ENCODE measurements around the gene MRGPRX4. TPM values are rescaled to one million over a fixed set of nuclear protein-coding genes. Genes with fewer than 3 reads are reported as not detected.

The MRGPRX4 gene
- total RNA-seq, 1 experiment from 2014 or later = not detected

DNA sequence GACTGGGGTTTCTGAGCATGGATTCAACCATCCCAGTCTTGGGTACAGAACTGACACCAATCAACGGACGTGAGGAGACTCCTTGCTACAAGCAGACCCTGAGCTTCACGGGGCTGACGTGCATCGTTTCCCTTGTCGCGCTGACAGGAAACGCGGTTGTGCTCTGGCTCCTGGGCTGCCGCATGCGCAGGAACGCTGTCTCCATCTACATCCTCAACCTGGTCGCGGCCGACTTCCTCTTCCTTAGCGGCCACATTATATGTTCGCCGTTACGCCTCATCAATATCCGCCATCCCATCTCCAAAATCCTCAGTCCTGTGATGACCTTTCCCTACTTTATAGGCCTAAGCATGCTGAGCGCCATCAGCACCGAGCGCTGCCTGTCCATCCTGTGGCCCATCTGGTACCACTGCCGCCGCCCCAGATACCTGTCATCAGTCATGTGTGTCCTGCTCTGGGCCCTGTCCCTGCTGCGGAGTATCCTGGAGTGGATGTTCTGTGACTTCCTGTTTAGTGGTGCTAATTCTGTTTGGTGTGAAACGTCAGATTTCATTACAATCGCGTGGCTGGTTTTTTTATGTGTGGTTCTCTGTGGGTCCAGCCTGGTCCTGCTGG lies 35.3 kb upstream of the MRGPRX4 start:
- H3K36me3 Mint-ChIP-seq (ENCODE audit: insufficient read depth in 1 of 3, low read depth in 3 of 3) = no peaks in the 10 kb centered on the region; a peak in 1 of 7 replicates
- Histone ChIP-seq H3K14ac (ENCODE audit: insufficient read depth, low read length) (no peak overlapping the region), H3K56ac (ENCODE audit: insufficient read length, low read depth, low read length) (no peak overlapping the region), H4K20me1 (ENCODE audit: control insufficient read depth, insufficient read depth, insufficient read length) (no peaks in the 10 kb centered on the region), H3T11ph (ENCODE audit: low read length) (no peak overlapping the region), H2BK5ac (ENCODE audit: insufficient read length, low read length) (no peak overlapping the region), H4K5ac (ENCODE audit: insufficient read length, low read depth, low read length) (no peak overlapping the region), H3K27ac (ENCODE audit: insufficient read length, low read depth, low read length) (no peak overlapping the region), H2BK120ac (ENCODE audit: low read depth, low read length, poor library complexity, severe bottlenecking) (no peak overlapping the region), H3K4me1 (ENCODE audit: insufficient read depth, low read length) (peaks cover 9% of the 10 kb centered on the region), H3K27me3 (ENCODE audit: insufficient read depth, low read length) (no peaks in the 10 kb centered on the region), H4K91ac (ENCODE audit: insufficient read length, low read depth, low read length) (no peak overlapping the region), H2BK12ac (ENCODE audit: insufficient read length, low read depth, low read length) (no peak overlapping the region), H3K79me1 (ENCODE audit: insufficient read depth, low read depth, low read length, poor library complexity, severe bottlenecking) (no peaks in the 10 kb centered on the region), H2AK5ac (ENCODE audit: insufficient read length, low read length) (no peak overlapping the region), H3K9me3 (ENCODE audit: control insufficient read depth, low read depth, low read length) (no peaks in the 10 kb centered on the region), H2BK20ac (ENCODE audit: low read depth, low read length, poor library complexity, severe bottlenecking) (no peak overlapping the region), H3K4ac (ENCODE audit: low read depth, low read length) (no peak overlapping the region), H3K23me2 (ENCODE audit: insufficient read length, low read depth, low read length, poor library complexity, severe bottlenecking) (no peaks in the 10 kb centered on the region), H3K4me2 (ENCODE audit: insufficient read depth, insufficient read length, low read length) (no peak overlapping the region), H2AFZ (ENCODE audit: low read length) (no peak overlapping the region), H2BK15ac (ENCODE audit: low read depth, low read length) (no peak overlapping the region), H3K18ac (ENCODE audit: insufficient read length, low read depth, low read length) (no peak overlapping the region), H3K23ac (ENCODE audit: insufficient read length, low read depth, low read length) (no peak overlapping the region), H3K9ac (ENCODE audit: extremely low read depth, insufficient read length, low read length) (no peak overlapping the region), H4K8ac (replicated peaks; ENCODE audit: insufficient read length, low read depth, low read length) (no peak overlapping the region), H3K79me2 (ENCODE audit: insufficient read depth, low read length) (no peaks in the 10 kb centered on the region)
- 100% methylated on average over 1 of the region's 29 CpGs for WGBS (ENCODE audit: extremely low coverage, insufficient read length, low lambda C conversion rate)
- peaks cover 14 to 16% of the 10 kb centered on the region in 2 experiments for H3K4me1 Mint-ChIP-seq
- TF ChIP-seq, protein P1, sequence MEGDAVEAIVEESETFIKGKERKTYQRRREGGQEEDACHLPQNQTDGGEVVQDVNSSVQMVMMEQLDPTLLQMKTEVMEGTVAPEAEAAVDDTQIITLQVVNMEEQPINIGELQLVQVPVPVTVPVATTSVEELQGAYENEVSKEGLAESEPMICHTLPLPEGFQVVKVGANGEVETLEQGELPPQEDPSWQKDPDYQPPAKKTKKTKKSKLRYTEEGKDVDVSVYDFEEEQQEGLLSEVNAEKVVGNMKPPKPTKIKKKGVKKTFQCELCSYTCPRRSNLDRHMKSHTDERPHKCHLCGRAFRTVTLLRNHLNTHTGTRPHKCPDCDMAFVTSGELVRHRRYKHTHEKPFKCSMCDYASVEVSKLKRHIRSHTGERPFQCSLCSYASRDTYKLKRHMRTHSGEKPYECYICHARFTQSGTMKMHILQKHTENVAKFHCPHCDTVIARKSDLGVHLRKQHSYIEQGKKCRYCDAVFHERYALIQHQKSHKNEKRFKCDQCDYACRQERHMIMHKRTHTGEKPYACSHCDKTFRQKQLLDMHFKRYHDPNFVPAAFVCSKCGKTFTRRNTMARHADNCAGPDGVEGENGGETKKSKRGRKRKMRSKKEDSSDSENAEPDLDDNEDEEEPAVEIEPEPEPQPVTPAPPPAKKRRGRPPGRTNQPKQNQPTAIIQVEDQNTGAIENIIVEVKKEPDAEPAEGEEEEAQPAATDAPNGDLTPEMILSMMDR (conservative IDR thresholded peaks at IDR 0.05) = no peak
- peaks cover 2% of the 10 kb centered on the region for H3K27me3 Mint-ChIP-seq (ENCODE audit: low read depth)
- peaks cover 0 to 5% of the 10 kb centered on the region in 2 experiments; a peak in 2 of 5 replicates for H3K9me3 Mint-ChIP-seq
- no peak for DNase-seq
- no peak overlapping the region for H3K4me3 Mint-ChIP-seq
- H3K27ac Mint-ChIP-seq = no peak overlapping the region

All from H9 (cell line).